GM19193 (cell line): ENCODE data around the gene TIAM1.

Experiments
- POLR2A ChIP-seq: IDR thresholded peaks from 4 replicates; pipeline ENCODE4 v1.6.1; 2011; ENCODE audit not compliant: insufficient read depth, insufficient read length; ENCODE audit errors: extremely low read depth

The TIAM1 gene

GRCh38 chr21:31111093-31111492 is 233.0 kb downstream of the TIAM1 start:
- no peak for TF ChIP-seq POLR2A

GRCh38 chr21:31110430-31110829 is 233.6 kb downstream of the TIAM1 start:
- TF ChIP-seq POLR2A: no peak

GRCh38 chr21:31107871-31108270 is 236.2 kb downstream of the TIAM1 start:
- TF ChIP-seq POLR2A: no peak

- no peak for TF ChIP-seq POLR2A
Measured at GRCh38 chr21:31107176-31107785, 236.8 kb downstream of the TIAM1 start.

- no peak for TF ChIP-seq POLR2A
Measured at GRCh38 chr21:31103571-31104265, 240.3 kb downstream of the TIAM1 start.

GRCh38 chr21:31103163-31103562 is 240.9 kb downstream of the TIAM1 start:
- TF ChIP-seq POLR2A: no peak

GRCh38 chr21:31099122-31099521 is 244.9 kb downstream of the TIAM1 start:
- TF ChIP-seq POLR2A: no peak

- TF ChIP-seq POLR2A: no peak
Measured at GRCh38 chr21:31098576-31099005, 245.5 kb downstream of the TIAM1 start.

- no peak for TF ChIP-seq POLR2A
Measured at GRCh38 chr21:31092832-31093625, 251.0 kb downstream of the TIAM1 start.

GRCh38 chr21:31090376-31090775 is 253.7 kb downstream of the TIAM1 start:
- TF ChIP-seq POLR2A: no peak

GRCh38 chr21:31088474-31088751 is 255.6 kb downstream of the TIAM1 start:
- TF ChIP-seq POLR2A: no peak

GRCh38 chr21:31087639-31088473 is 256.2 kb downstream of the TIAM1 start:
- TF ChIP-seq POLR2A: no peak

- no peak for TF ChIP-seq POLR2A
Measured at GRCh38 chr21:31084689-31085088, 259.4 kb downstream of the TIAM1 start.

- TF ChIP-seq POLR2A: no peak
Measured at GRCh38 chr21:31078796-31079195, 265.3 kb downstream of the TIAM1 start.

- no peak for TF ChIP-seq POLR2A
Measured at GRCh38 chr21:31078216-31078615, 265.8 kb downstream of the TIAM1 start.

- TF ChIP-seq POLR2A: no peak
Measured at GRCh38 chr21:31075848-31076247, 268.2 kb downstream of the TIAM1 start.

- TF ChIP-seq POLR2A: no peak
Measured at GRCh38 chr21:31072533-31072932, 271.5 kb downstream of the TIAM1 start.
